CD1c-positive myeloid dendritic cell (primary cell): ENCODE measurements around the gene PRKCE.

Experiments
- DNase-seq: peaks from one replicate; pipeline ENCODE4 v3.0.0-alpha.2; 2016; ENCODE audit errors: extremely low spot score

PRKCE gene

GRCh38 chr2:45936623-45936979 lies 285.1 kb downstream of the PRKCE start:
- DNase-seq, result no peak

GRCh38 chr2:45937990-45938389 lies 286.5 kb downstream of the PRKCE start:
- DNase-seq, result no peak

DNA sequence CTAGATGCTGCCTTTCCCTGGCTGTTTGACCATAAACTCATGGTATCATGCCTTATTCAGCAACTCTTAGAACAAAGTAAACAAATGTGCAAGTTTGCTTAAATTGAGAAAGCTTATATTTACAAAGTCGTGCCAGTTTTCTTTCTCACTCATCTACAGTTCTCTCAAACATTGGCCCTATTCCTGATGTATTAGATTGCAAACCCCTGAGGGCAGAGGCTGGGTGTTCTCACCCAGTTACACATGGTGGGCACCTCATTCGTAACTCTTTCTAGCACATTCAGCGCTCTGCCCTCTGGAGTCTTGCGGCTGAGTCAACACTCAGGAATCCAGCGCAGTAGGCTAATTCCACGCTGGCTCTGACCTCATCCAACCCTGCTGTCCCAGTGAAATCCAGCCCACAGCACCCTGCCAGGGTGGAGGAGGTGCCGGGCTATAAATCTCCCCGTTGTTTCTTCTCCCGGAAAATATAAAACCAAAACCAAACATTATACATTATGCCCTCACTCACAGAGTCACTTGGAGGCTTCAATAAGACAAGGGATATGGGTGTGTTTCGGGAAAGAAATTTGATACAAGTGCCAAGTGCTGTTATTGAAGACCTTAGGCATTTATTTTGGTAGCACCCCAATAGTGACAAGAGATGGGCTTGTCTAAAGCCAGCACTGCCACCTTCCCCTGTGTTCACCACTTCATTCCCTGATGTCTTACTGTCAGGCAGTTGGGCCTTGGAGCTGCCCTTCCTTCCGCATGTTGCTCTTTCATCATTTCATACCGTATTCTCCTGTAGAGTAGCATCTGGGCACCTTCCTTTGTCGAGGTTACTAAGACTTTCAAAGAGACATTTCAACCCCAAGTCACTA lies 287.4 kb downstream of the PRKCE start:
- no peak for DNase-seq

GRCh38 chr2:45941531-45942236 lies 290.2 kb downstream of the PRKCE start:
- no peak for DNase-seq

GRCh38 chr2:45942237-45942738 lies 290.8 kb downstream of the PRKCE start:
- DNase-seq, result no peak

DNA sequence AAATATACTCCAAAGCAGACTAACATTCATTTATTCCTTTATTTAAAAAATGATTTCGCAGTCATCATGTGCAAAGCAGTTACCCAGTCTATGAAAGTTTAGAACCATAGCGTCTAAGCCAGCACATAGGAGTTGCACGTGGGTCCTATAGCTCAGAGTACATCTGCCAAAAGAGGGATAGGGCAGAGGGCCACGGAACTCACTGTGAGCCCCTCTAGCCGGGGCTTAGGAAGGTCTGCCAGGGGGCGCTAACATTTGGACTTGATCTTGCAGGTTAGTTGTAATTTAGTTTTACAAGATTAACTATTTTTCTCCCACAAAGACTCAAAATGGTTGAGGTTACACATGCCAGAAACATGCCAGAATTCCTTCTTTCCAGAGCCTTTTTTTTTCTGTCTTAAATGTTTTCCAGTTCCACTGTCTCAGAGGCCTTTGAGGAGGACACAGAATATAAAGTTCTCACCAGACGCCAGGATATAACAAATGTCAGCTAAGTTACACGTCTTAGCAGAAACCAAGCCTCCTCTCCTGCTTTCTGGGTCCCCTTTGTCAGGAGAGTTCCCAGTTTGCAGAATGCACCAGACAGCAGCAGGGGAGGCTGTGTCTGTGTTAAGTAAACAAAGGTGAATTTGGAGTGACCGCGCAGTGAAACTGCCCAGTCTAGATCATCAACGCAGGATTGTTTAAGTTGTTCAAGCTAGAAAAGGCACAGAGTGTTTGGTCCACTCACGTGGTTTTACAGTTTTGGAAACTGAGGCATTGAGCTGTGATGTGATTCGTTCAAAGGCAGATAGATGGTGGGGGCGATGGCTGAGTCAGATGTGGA lies 292.0 kb downstream of the PRKCE start:
- DNase-seq, result no peak

DNA sequence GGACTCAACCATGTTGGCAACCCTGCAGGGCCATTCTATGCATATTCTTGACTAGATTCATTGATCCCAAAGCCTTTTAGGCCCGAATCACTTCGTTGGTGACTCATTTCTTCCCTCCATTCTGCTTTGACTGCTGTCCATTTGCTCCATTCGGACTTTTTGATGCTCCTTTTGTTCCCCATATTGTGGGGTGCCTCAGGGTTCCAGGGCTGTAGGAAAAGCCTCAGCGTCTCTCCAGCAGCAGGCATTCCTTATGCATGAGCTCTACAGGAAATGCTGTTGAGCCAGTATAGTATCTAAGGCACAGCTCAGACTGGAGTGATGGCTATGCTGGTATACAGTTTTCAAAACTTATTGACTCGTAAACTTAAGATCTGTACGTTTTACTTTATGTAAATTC lies 292.6 kb downstream of the PRKCE start:
- DNase-seq, result no peak

DNA sequence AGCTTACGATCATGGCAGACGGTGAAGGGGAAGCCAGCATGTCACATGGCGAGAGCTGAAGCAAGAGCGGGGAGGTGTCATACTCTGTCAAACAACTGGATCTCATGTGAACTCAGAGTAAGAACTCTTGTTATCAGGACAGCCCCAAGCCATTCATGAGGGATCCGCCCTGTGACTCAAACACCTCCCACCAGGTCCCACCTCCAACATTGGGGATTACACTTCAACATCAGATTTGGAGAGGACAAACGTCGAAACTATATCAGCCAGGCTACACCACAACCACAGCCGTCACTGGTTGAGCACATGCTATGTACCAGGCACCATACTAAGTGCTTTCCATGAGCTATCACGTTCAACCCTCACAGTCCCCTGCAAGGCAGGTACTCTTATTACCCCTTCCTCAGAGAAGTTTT lies 293.8 kb downstream of the PRKCE start:
- DNase-seq, result no peak

GRCh38 chr2:45946023-45946422 lies 294.5 kb downstream of the PRKCE start:
- DNase-seq, result no peak

GRCh38 chr2:45950606-45951005 lies 299.1 kb downstream of the PRKCE start:
- no peak for DNase-seq

DNA sequence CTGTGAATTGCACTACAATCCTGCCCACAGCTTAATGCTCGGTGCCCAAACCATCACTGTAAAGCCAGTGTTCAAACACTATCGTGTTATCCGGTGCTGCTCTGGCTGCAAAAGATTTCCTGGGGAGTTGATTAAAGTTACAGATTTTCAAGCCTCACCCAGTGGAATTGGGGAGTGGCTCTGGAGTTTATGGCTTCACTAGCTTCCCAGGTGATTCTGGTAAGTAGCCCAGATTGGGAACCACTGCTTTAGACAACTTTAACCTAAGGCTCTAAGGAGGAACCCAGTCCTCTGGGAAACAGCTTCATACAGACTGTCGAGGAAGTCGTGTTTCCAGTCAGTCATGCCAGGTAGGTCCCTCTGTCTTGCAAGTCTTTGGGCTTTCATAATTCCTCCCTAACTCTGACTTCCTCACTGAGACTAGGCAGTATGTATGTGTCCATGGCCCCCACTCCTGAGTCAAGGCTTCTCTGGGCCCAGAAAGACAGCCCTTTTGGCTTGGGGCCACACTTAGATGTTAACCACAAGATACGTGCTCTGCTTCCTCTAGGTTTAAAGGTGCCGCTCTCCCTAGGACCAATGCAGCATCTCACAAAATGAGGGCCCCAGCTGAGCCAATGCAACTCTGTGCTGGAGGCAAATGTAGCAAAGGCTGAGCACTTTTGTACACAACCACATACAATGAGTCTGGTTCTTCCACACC lies 299.7 kb downstream of the PRKCE start:
- no peak for DNase-seq

DNA sequence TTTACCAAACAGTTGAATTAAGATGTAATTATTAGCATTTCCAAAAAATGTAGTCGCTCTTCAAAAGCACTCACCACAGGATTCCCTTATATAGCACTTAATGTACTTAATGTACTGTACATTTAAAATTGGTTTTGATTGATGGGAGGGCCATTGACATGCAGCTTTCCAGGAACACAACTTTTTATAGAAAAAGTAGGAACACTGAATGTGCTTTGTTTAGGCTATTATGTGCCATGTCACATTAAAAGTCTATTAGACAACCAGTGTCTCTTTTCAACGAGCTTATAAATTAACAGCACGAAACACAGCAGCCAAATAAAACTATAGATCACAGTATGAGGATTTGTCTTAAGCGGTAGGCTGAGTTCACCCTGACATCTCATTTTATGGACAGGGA lies 301.1 kb downstream of the PRKCE start:
- no peak for DNase-seq

GRCh38 chr2:45953376-45954027 lies 302.0 kb downstream of the PRKCE start:
- DNase-seq, result no peak

DNA sequence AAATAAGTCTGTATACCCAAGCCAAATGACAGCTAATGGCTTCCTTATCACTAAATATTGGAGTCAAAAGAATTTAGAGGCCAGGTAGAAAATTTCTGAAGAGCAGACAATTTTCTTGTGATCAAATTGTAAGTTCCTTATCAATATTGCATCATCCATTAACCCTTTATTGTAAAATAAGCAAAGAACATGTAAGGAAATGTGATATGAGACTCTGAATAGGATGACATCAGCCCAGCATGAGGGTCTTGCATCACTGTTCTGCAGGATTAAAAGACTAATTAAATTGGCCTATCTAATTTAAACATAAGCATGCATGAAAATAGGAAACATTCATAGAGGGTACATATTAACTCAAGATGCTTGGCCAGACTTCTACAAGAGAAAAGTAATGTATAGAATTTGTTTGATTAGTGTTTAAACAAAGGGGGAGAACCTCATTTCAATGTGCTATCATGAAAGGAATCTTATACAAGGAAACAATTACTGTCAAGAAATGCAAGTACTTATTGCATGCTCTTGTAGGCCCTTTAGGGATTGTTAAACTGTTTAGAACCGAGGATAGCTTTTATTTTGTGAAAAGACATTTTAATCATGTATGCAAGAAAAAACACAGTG lies 302.9 kb downstream of the PRKCE start:
- no peak for DNase-seq

DNA sequence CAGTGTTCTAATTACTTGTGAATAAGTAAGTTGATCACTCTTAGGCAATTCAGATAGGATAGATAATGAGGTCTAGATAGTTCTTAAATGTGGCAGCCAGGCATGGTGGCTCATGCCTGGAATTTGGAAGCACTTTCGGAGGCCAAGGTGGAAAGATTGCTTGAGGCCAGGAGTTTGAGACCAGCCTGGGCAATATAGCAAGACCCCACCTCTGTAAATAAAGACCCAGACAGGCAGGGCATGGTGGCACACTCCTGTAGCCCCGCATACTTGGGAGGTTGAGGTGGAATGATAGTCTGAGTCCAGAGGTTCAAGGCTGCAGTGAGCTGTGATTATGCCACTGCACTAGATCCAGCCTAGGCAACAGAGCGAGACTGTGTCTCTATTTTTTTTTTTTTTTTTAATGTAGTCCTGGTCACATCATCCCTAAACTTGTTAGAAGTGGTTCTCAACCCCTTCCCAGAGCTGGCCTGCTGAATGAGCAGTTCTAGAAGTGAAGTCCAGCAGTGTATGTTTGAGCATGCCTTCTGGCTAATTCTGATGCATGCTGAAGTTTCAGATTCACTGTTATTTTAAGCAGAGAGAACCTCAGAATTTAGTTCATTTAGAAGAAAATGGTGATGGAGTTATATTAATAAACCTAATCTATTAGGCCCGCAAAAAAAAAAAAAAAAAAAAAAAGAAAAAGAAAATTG lies 306.2 kb downstream of the PRKCE start:
- no peak for DNase-seq

GRCh38 chr2:45960057-45960863 lies 308.8 kb downstream of the PRKCE start:
- no peak for DNase-seq

DNA sequence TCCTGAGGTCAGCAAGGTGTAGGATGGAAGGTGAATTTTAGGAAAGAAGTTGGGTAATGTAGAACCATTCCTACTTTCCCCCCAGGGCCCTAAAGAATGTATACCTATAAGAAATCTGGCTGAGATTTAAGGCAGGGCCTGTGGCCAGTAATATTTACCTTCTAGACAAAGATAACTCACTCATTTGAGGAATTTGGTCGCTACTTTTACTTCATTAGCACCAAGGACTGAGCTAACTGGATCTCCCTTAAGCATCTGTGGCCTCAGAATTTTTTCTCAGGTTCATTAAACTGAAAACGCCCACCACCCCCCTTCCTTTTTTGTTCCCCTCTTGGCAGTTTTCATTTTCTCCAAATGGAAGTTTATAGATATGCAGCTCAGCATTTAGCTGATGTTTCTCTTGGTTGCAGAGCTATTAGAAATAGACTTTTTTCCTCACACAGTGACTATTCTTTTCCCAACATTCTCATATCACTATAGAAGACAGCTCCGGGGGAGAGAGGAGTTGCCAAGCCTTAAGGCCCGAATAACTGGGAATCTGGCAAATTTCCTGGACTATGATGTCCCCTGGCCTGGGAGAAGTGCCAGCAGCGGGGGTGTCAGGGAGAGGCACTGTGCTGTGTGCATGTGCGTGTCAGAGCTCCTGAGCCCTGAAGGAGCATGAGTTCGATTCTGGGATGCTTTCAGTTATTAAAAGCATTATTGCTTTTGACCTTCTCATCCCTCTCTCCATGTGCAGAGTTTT lies 310.9 kb downstream of the PRKCE start:
- DNase-seq, result no peak

DNA sequence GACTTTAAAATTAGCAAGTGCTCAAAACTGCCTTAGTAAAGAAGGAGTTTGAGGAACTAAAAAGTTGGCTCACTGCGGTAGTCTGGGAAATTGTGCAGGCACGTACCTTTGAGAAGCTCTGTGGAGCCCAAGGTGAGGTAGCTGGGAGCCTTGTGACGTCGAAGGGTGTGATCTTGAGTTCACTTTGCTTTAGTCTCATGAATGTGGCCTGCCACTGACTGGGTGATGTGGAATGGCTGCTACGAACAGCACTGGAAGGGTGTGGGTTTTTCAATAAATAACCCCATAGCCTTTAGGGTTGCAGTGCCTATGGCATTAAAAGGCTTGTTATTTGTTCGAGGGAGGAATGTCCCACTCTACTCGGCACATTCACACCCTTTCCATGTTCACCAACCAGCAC lies 312.3 kb downstream of the PRKCE start:
- no peak for DNase-seq
